HG03520 (cell line): Measurements from ENCODE around the gene UBL5.

ENCODE experiments used
- ATAC-seq: cut with Tn5 transposase; IDR thresholded peaks from one replicate; pipeline ENCODE4 v1.9.1; 2021; ENCODE audit warnings: mild to moderate bottlenecking, moderate library complexity; ENCODE audit not compliant: unreplicated experiment

Gene UBL5

DNA sequence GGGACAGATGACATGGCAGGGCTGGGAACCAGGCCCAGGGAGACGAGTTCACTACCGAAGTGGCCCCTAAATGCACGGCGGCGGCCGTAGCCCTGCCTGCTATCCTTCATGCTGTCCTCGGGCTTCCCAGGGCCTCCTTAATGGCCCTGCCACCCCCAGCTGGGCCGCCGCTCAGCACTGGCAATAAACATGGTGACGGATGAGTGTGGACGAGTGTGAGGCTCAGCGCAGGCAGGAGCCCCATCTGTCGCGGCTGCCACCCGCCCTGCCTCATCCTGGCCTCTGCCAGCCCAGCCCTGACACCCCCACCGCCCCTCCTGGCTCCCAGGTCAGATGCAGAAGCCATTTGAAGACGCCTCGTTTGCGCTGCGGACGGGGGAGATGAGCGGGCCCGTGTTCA is 21.0 kb downstream of the UBL5 start:
- no peak for ATAC-seq

- ATAC-seq = no peak
Measured at GRCh38 chr19:9849791-9850190, 22.1 kb downstream of the UBL5 start.

GRCh38 chr19:9850235-9850959 is 22.7 kb downstream of the UBL5 start:
- ATAC-seq = no peak

- no peak for ATAC-seq
Measured at GRCh38 chr19:9854282-9854846, 26.6 kb downstream of the UBL5 start.

DNA sequence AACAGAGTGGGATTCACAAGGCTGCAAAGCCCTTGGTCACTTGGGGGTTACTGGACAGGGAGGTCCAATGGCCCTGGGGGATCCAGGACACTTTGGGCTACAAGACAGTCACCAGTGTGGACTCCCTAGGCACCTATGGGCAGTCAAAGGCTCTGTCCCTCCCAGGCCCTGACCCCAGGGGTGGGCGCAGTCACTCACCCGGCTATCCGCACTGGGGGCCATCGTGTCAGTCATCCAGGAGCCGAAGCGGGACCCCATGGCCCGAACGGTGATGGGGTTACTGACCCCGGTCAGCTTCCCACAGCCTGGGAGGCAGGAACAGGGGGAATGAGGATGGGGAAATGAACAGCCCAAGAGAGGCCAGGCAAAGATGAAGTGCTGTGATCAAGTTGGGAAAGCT is 28.9 kb downstream of the UBL5 start:
- no peak for ATAC-seq

GRCh38 chr19:9857076-9857721 is 29.5 kb downstream of the UBL5 start:
- no peak for ATAC-seq

DNA sequence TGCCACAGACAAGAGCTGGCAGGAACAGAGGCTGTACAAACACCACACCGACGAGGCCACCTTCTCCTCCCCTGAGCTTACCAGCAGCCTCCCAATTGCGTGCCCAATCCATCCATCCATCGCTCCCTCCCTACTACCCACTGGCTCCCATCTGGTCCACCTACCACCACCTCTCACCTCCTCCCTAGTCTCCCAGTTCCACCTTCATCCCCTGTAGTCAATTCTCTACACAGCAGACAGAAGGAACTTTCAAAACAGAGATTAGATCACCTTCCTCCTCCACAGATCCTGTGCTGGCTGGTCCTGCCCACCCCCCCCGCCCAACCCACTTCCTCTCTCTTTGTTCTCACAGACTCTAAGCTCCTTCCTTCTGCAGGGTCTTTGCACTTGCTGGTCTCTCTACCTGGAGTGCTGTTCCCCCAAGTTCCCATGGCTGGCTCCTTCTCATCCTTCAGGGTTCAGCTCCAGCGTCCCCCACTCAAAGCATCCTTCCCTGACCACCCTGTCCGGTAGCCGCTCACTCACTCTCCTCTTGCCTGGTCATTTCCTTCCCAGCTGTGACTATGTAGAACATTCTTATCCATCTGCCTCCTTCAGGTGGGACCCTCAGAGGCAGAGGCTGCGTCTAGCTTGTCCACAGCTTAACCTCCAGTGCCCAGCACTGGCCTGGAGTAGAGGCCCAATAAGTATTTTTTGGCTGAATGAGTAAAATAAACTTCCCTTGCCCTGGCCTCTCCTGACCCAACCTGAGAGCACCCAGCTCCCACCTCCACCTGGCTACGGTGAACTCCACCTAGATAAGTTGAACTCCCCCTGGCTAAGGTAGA is 30.4 kb downstream of the UBL5 start:
- ATAC-seq = no peak

- ATAC-seq = no peak
Measured at GRCh38 chr19:9858766-9859165, 31.0 kb downstream of the UBL5 start.

DNA sequence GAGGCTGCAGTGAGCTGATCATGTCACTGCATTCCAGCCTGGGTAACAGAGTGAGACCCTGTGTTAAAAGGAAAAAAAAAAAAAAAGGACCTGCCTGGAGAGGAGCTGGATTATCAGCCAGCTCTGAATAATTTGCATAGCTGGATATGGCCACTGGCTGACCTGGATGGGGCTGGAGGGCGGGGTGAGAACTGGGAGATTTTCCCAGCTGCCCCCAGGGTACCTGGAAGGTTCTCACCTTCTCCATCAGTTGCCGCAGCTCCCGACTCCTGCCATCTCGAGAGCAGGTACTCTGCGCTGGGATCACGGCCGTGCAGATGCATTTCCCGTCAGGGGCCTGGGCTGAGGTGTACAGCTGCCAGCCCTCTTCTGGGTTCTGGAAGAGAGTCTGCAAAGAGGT is 32.7 kb downstream of the UBL5 start:
- no peak for ATAC-seq

- no peak for ATAC-seq
Measured at GRCh38 chr19:9861503-9861902, 33.8 kb downstream of the UBL5 start.

GRCh38 chr19:9862938-9863337 is 35.2 kb downstream of the UBL5 start:
- ATAC-seq = no peak

GRCh38 chr19:9863759-9864158 is 36.0 kb downstream of the UBL5 start:
- no peak for ATAC-seq

DNA sequence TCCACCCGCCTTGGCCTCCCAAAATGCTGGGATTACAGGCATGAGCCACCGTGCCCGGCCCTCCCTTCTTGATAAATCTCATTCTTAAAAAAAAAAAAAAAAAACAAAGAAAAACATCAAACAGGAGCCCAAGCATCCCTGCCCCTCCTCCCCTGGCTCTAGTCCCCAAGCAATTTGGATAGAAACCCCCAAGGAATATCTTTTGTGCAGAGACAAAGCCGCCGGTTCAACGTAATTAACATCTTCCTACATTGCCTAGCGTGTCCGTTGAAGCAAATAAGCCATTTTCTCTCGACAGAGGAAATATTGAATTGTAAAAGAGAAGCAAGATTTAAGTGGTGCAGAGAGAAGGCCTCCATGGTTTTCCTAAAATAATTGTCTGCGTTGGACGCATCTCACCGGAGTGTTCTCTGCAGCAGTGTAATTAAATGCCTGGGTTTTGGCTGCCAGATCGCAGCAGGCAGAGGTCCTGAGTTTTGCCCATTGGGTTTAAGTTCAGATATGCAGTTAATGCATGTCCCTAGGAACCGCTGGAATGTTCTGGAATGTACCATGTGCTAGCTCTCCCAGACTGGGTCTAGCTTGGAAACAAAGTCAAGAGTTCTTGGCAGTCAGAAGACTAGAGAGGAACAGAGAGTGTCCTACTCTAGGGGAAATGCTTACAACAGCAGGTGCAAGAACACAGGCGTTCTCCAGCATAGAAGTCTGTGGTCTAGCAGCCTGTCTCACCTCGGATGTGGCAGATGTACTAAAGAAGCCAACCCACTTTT is 38.2 kb downstream of the UBL5 start:
- no peak for ATAC-seq

DNA sequence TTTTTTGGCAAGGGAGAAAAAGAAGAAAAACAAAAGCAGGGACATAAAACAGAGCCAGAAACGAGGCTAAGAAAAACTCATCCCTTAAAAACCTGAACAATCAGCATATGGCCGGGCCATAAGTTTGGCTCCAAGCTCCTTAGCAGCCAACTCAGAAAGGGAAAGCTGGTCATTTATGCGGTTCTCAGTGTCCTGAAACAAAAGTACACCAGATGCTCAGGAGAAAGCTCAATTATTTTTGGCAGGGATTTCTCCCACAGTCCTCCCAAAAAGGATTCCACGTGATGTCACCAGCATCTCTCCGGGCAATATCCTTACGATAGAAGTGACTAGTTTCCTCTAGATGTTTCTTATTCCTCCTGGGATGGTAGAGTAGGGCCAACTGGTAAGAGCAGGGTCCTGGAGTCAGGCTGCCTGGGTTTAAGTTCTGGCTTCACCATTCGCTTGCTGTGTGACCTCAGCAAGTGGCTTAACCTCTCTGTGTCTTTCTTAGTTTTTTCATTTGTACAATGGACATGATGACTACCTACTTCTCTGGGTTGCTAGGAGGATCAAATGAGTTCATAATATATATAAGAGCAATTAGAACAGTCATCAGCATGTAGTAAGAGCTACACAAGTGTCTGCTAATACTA is 41.4 kb downstream of the UBL5 start:
- no peak for ATAC-seq

- ATAC-seq = no peak
Measured at GRCh38 chr19:9871626-9872338, 44.1 kb downstream of the UBL5 start.

DNA sequence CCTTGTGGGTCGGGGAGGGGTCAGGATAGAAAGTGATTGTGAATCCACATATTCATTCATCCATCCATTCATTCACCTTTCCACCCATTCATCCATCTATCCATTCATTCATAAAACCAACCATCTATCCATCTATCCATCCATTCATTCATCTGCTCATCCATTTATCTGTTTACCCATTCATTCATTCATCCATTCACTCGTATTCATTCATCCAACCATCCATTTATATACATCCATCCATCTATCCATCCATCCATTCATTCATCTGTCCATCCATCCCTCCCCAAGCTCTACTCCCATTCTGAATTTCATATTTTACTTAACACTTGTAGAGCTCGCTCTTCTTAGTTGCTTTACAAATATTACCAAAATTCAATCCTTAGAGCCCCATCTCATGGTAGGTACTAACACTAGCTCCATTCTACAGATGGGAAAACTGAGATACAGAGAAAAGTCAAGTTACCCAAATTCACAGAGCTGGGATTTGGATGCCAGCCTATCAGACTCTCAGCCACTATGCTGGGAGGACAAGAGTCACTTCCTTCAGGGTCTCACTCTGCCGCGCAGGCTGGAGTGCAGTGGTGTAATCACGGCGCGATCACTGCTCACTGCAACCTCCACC is 45.0 kb downstream of the UBL5 start:
- no peak for ATAC-seq

DNA sequence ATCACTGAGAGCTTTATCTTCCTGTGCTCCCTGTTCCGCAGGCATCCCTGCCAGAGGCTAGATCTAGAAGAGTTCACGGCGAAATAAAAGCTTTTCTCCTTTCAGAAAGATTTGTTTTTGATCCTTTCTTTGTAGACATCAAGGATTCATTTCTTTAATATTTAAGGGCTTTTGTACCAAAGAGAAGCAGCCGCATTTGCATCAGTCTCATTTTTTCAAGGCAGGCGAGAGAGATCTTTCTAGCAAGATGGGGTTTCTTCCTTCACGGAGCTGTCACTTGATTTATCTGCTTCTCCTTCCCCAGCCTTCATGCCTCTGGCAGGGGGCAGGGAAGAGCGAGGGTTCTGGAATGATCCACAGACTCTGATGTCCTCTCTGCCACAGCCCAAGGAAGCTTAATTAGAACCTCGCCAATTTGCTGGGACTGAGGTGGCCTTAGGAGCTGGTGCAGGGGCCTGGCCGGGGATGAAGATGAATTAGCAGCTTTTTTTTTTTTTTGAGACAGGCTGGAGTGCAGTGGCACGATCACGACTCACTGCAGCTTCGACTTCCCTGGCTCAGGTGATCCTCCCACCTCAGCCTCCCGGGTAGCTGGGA is 47.4 kb downstream of the UBL5 start:
- ATAC-seq = no peak

- no peak for ATAC-seq
Measured at GRCh38 chr19:9875796-9876195, 48.1 kb downstream of the UBL5 start.
